Putamen (tissue), 1 donor: ENCODE measurements around the gene SH2B2.

Experiments
- DNase-seq: peaks from one replicate; pipeline ENCODE4 v3.0.0-alpha.2; 2016; ENCODE audit warnings: low spot score

The SH2B2 gene

GRCh38 chr7:102286237-102287110 is at the start of gene SH2B2:
TSS of gene SH2B2 (plus strand) at chr7:102286868. CDS start at chr7:102300551, 13,683 bp downstream.
- DNase-seq, result peak; percentile 34

- DNase-seq, result no peak
Measured at GRCh38 chr7:102239206-102239820, 47.4 kb upstream of the SH2B2 start.

GRCh38 chr7:102241431-102241830 is 45.2 kb upstream of the SH2B2 start:
- no peak for DNase-seq

GRCh38 chr7:102244601-102245000 is 42.1 kb upstream of the SH2B2 start:
- DNase-seq, result no peak

GRCh38 chr7:102248081-102248455 is 38.6 kb upstream of the SH2B2 start:
- DNase-seq, result no peak

- DNase-seq, result no peak
Measured at GRCh38 chr7:102248456-102249395, 37.9 kb upstream of the SH2B2 start.

GRCh38 chr7:102251531-102252365 is 34.9 kb upstream of the SH2B2 start:
- DNase-seq, result no peak

GRCh38 chr7:102252366-102252982 is 34.2 kb upstream of the SH2B2 start:
- DNase-seq, result no peak

- DNase-seq, result no peak
Measured at GRCh38 chr7:102253066-102253972, 33.3 kb upstream of the SH2B2 start.

GRCh38 chr7:102253973-102254370 is 32.7 kb upstream of the SH2B2 start:
- DNase-seq, result no peak

- DNase-seq, result no peak
Measured at GRCh38 chr7:102254521-102254920, 32.1 kb upstream of the SH2B2 start.

GRCh38 chr7:102255501-102255900 is 31.2 kb upstream of the SH2B2 start:
- DNase-seq, result no peak

GRCh38 chr7:102255916-102256315 is 30.8 kb upstream of the SH2B2 start:
- DNase-seq, result no peak

GRCh38 chr7:102258073-102258748 is 28.5 kb upstream of the SH2B2 start:
- no peak for DNase-seq

GRCh38 chr7:102258749-102259107 is 27.9 kb upstream of the SH2B2 start:
- no peak for DNase-seq

- no peak for DNase-seq
Measured at GRCh38 chr7:102260856-102261255, 25.8 kb upstream of the SH2B2 start.

GRCh38 chr7:102261451-102261850 is 25.2 kb upstream of the SH2B2 start:
- DNase-seq, result no peak

GRCh38 chr7:102262546-102262945 is 24.1 kb upstream of the SH2B2 start:
- no peak for DNase-seq

- DNase-seq, result no peak
Measured at GRCh38 chr7:102264367-102264891, 22.2 kb upstream of the SH2B2 start.
